AG04449 (cell line): ENCODE data around the gene HSD17B2.
"Not testable (repeated sequence)": the region's sequence is repeated elsewhere in the genome, so short reads cannot be mapped to it uniquely, and the experiment has no call there.

Experiments used
- CTCF ChIA-PET: fragments of 350-600 bp; formaldehyde crosslinking; extraction: SDS; loops from one replicate; lab custom pipeline; 2021; ENCODE audit warnings: antibody characterized with exemption; lab: Yijun Ruan, JAX
- POLR2A ChIA-PET: fragments of 400-600, 350-600 bp; formaldehyde crosslinking; extraction: SDS; loops from one replicate; lab custom pipeline; 2020; ENCODE audit warnings: antibody characterized with exemption, inconsistent platforms; lab: Yijun Ruan, JAX
- DNase-seq: peaks from one replicate; pipeline ENCODE4 v3.0.0-alpha.2; 2010; ENCODE audit warnings: low read depth, low spot score
- H3K4me3 ChIP-seq: 2 replicates; pipeline ENCODE4 v1.5.1; 2011; ENCODE audit warnings: low read depth, mild to moderate bottlenecking, control low read depth, low read length
- TF ChIP-seq, protein P1 (sequence below): IDR thresholded peaks from one replicate; pipeline ENCODE4 v1.5.1; 2011; ENCODE audit warnings: mild to moderate bottlenecking, moderate library complexity, low read length, control low read depth, inconsistent platforms; ENCODE audit not compliant: insufficient read depth; ENCODE audit errors: missing control alignments

The HSD17B2 gene

DNA sequence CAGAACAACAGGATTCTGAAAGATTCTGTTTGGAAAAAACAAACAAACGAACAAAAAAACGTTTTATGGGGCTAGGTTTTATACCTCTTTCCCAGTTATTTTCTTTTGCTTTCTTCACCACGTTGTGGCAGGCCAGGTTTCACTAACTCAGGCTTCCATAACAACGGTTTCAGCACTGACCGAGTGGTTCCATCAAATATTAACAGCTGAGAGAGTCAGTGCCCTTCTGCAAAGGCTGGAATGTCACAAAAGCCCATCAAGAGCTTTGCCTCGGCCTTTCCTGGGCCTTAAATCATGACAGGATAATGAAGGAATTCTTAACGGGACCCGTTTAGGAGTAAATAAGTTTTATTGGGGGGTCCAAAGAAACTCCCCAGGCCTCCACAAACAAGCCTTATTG is 100.8 kb downstream of the HSD17B2 start:
- ChIA-PET CTCF (no interaction called here), POLR2A (no interaction called here)

DNA sequence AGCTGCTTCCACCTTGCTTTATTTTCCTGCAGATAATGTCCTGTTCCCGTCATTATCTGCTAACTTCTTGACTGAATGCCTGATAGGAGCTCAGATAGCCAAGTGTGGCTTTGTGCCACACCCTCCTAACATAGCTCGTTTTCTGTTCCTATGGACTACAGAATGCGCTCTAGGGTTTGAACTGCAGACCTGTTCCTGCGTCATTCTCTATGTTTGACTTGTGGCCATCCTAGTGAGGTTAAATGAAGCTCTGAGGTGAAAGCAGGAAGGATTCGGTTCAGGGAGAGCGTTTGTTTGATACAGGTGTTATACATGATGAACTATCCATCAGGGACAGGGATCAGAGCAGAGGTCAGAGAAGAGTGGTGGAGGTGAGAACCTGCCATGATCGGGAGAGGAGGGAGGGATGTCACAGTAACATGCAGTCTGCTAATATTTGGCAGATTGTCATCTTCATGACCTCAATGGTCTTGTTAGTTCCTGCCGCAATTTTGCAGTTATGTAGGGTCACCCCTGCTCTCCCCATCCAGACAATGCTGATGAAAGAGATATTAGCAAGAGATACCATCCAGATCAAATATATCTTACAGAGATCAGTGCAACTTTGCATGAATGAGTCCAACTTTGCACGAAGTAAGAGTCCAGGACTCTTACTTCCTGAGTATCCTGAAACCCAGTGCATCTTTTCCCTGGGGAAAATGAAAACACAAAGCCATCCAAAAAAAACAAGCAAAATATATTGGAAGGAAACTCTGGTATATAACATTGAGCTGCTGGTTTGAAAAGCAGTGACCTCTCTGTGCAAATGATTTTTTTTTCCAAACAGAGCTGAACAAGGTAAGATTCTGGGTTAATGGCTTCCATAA is 102.1 kb downstream of the HSD17B2 start:
- DNase-seq, result no peak
- CTCF ChIA-PET, result no interaction called here
- TF ChIP-seq, protein P1, sequence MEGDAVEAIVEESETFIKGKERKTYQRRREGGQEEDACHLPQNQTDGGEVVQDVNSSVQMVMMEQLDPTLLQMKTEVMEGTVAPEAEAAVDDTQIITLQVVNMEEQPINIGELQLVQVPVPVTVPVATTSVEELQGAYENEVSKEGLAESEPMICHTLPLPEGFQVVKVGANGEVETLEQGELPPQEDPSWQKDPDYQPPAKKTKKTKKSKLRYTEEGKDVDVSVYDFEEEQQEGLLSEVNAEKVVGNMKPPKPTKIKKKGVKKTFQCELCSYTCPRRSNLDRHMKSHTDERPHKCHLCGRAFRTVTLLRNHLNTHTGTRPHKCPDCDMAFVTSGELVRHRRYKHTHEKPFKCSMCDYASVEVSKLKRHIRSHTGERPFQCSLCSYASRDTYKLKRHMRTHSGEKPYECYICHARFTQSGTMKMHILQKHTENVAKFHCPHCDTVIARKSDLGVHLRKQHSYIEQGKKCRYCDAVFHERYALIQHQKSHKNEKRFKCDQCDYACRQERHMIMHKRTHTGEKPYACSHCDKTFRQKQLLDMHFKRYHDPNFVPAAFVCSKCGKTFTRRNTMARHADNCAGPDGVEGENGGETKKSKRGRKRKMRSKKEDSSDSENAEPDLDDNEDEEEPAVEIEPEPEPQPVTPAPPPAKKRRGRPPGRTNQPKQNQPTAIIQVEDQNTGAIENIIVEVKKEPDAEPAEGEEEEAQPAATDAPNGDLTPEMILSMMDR, result no peak
- H3K4me3 ChIP-seq, result no peak overlapping the region
- POLR2A ChIA-PET, result no interaction called here

More for the DNA sequence above, 100.8 kb downstream of the HSD17B2 start:
- TF ChIP-seq, protein P1, result no peak
- H3K4me3 ChIP-seq, result no peak overlapping the region
- no peak for DNase-seq

DNA sequence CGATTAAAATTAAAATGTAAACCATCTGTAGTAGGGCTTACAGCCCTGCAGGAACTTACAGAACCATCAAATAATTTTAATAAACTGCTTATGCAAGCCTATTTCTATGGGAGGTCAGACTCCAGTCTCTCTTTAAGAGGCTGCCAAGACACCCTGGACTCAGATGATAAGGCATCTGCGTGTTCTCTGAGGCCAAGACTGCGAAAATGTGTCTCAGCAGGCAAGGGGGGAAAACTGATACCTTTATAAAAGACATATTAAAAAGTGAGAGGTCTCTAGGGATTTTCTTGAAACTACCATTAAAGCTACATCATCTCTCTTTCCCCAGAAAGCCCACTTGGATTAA is 102.7 kb downstream of the HSD17B2 start:
- POLR2A ChIA-PET, result no interaction called here
- no peak overlapping the region for H3K4me3 ChIP-seq
- no peak for DNase-seq
- CTCF ChIA-PET, result no interaction called here
- TF ChIP-seq, protein P1, result no peak

DNA sequence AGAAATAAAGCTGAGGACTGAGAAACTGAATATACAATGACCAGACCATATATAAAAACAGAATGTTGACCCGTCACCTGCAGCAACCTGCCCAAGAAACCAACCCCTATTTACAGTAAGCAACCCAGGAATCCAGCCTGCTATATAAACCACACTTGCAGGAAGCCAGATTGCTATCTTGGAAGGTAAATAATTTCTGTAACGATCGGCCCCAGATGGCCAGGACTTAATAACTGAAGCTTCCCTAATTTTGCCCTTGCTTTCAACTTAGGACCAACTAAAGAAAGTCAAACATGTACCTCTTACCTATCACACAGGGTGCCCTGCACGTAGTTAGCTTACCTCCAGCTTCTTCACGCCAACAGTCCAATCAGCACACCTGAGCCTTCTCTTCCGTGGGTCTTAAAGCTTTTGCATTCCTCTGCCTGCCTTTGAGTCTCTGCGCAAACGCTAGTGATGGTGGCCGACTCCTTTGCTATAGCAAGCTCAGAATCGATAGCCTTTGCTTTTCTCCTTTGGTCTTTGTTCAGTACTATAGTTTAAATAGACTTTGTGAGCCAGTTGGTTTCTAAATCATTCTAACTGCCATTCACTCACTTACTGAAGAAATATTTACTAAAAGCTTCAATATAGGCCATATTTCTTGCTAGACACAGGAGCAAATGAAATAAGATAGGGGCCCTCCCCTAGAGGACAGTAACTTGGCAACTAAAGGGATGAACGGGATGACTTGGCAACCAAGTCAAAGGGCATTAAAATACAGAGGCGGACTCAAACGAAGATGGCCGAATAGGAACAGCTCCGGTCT is 103.6 kb downstream of the HSD17B2 start:
- ChIA-PET CTCF (no interaction called here), POLR2A (no interaction called here)
- TF ChIP-seq, protein P1, result no peak
- H3K4me3 ChIP-seq, result no peak overlapping the region
- no peak for DNase-seq

DNA sequence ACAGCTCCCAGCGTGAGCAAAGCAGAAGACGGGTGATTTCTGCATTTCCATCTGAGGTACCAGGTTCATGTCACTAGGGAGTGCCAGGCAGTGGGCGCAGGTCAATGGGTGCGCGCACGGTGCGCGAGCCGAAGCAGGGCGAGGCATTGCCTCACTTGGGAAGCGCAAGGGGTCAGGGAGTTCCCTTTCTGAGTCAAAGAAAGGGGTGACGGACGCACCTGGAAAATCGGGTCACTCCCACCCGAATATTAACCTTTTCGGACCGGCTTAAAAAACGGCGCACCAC is 104.2 kb downstream of the HSD17B2 start:
- H3K4me3 ChIP-seq, DNase-seq, POLR2A ChIA-PET, CTCF ChIA-PET: not testable (repeated sequence)

- no peak overlapping the region for H3K4me3 ChIP-seq
- CTCF ChIA-PET, result no interaction called here
- DNase-seq, result no peak
- POLR2A ChIA-PET, result no interaction called here
- TF ChIP-seq, protein P1, result no peak
Measured at GRCh38 chr16:82146556-82146955, 111.5 kb downstream of the HSD17B2 start.
